Activated CD4-positive, alpha-beta T cell treated with anti-CD3 and anti-CD28 coated beads, Interleukin-2, amount 10 ng/mL, durations not matched to agents 24 days and 14 days (primary cell): ENCODE measurements around the gene MRTFB. TPM values are rescaled to one million over a fixed set of nuclear protein-coding genes. Genes with fewer than 3 reads are reported as not detected.

Experiments used
- DNase-seq: peaks from one replicate; pipeline ENCODE4 v3.0.0; 2022
- H3K27ac Mint-ChIP-seq: one replicate; pipeline ENCODE4 v1.8.0; 2022; ENCODE audit warnings: mild to moderate bottlenecking, mixed read lengths
- H3K27me3 Mint-ChIP-seq: one replicate; pipeline ENCODE4 v1.8.0; 2022; ENCODE audit warnings: mixed read lengths
- H3K36me3 Mint-ChIP-seq: one replicate; pipeline ENCODE4 v1.8.0; 2022; ENCODE audit warnings: low read depth, mild to moderate bottlenecking, mixed read lengths
- H3K4me1 Mint-ChIP-seq: one replicate; pipeline ENCODE4 v1.8.0; 2021; ENCODE audit warnings: mixed read lengths
- H3K4me3 Mint-ChIP-seq: one replicate; pipeline ENCODE4 v1.8.0; 2022; ENCODE audit warnings: mild to moderate bottlenecking, moderate library complexity, mixed read lengths
- H3K9me3 Mint-ChIP-seq: one replicate; pipeline ENCODE4 v1.8.0; 2021; ENCODE audit warnings: mixed read lengths
- intact Hi-C: fragments of 100-400 bp; cut with micrococcal nuclease; formaldehyde crosslinking; loops from one replicate; pipeline ENCODE4 v1.15.1; 2023
- total RNA-seq: library from RNA; stranded (reverse); gene quantifications from 2 replicates; pipeline ENCODE4 v1.2.3, GENCODE V29; 2022

The MRTFB gene
- total RNA-seq, 1 donor from 2014 or later: 15.0 TPM

- no peaks in the 10 kb centered on the region for H3K36me3 Mint-ChIP-seq
Measured at GRCh38 chr16:14105760-14106375, 34.7 kb downstream of the MRTFB start.

DNA sequence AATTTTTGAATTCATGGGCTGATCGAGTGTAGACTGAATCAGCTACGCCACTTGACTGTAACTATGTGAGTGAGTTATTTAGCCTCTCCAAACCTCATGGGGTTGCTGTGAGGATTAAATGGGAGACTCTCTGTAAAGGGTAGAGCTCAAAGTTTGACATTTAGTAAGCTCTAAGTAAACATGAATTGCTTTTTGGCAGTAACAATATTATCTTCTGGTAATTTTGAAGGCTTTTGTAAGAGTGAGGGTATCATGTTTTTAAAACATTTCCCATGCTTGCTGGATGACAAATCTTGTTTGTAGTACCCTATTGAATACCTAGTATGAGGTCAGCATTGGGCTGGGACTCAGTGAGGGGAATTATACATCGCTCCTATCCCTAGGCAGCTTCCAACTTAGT lies 35.3 kb downstream of the MRTFB start:
- Mint-ChIP-seq H3K27ac (no peak overlapping the region), H3K9me3 (no peaks in the 10 kb centered on the region), H3K4me1 (peaks cover 5% of the 10 kb centered on the region), H3K4me3 (no peak overlapping the region), H3K36me3 (no peaks in the 10 kb centered on the region), H3K27me3 (no peaks in the 10 kb centered on the region)
- DNase-seq: no peak
- intact Hi-C loops: no loop called here

More at GRCh38 chr16:14105760-14106375, 34.7 kb downstream of the MRTFB start:
- intact Hi-C loops: no loop called here
- peaks cover 7% of the 10 kb centered on the region for H3K4me1 Mint-ChIP-seq
- H3K4me3 Mint-ChIP-seq: no peak overlapping the region
- DNase-seq: no peak
- H3K27me3 Mint-ChIP-seq: no peaks in the 10 kb centered on the region
- no peak overlapping the region for H3K27ac Mint-ChIP-seq
- no peaks in the 10 kb centered on the region for H3K9me3 Mint-ChIP-seq

DNA sequence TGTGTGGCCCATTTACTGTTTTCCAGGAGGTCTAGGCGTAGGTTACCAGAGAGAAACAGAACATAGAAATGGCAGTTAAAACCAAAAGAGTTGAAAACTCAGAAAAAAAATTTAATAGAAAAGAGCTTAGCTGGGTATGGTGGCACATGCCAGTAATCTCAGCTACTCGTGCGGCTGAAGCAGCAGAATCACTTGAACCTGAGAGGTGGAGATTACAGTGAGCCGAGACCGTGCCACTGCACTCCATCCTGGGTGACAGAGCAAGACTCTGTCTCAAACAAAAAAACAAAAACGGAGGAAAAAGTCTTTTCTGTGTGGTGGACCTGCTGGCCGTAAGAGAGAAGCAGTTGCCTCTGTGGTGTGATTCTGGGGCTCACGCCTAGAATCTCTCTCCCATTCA lies 35.8 kb downstream of the MRTFB start:
- Mint-ChIP-seq H3K27ac (no peak overlapping the region), H3K27me3 (no peaks in the 10 kb centered on the region), H3K36me3 (no peaks in the 10 kb centered on the region), H3K4me1 (peaks cover 5% of the 10 kb centered on the region), H3K4me3 (no peak overlapping the region), H3K9me3 (no peaks in the 10 kb centered on the region)
- intact Hi-C loops: no loop called here
- DNase-seq: no peak

DNA sequence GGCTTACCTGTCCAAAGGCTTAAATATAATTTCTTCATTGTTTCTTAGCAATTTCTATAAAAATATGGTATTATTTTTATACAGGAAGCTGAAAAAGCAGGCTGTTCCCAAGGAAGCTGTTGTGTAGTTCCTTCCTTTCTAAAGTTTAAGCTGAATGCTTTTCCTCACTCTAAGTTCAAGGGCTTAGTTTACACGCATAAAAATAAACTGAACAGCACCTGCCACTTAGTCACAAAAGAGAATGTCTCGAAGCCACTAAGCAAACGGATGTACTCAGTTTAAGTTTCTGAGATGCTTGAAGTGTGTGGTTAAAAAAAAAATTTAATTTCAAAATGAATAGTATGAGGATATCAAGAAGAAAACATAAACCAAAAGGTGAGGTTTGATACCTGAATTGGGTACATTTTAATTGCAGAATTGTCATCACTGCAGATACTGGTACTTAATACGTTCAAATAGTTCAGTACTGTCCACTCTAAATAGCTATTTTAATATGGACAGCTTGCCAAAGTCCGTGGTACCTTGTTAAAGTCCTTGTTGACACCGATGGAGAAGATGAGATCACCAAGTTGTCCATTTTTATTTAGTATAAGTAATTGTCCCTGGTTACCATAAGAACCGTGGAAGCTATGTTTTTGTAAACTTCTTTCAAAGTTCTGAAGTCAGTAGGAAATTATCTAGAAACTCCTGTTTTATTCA lies 38.1 kb downstream of the MRTFB start:
- H3K9me3 Mint-ChIP-seq: no peaks in the 10 kb centered on the region
- H3K27ac Mint-ChIP-seq: no peak overlapping the region
- no peak overlapping the region for H3K4me3 Mint-ChIP-seq
- peaks cover 6% of the 10 kb centered on the region for H3K4me1 Mint-ChIP-seq
- DNase-seq: no peak
- H3K27me3 Mint-ChIP-seq: no peaks in the 10 kb centered on the region
- no peaks in the 10 kb centered on the region for H3K36me3 Mint-ChIP-seq
- intact Hi-C loops: no loop called here

- Mint-ChIP-seq H3K36me3 (no peaks in the 10 kb centered on the region), H3K27ac (no peak overlapping the region), H3K4me3 (no peak overlapping the region), H3K27me3 (no peaks in the 10 kb centered on the region), H3K9me3 (no peaks in the 10 kb centered on the region), H3K4me1 (peaks cover 6% of the 10 kb centered on the region)
- no peak for DNase-seq
- intact Hi-C loops: no loop called here
Measured at GRCh38 chr16:14109782-14110727, 38.9 kb downstream of the MRTFB start.

DNA sequence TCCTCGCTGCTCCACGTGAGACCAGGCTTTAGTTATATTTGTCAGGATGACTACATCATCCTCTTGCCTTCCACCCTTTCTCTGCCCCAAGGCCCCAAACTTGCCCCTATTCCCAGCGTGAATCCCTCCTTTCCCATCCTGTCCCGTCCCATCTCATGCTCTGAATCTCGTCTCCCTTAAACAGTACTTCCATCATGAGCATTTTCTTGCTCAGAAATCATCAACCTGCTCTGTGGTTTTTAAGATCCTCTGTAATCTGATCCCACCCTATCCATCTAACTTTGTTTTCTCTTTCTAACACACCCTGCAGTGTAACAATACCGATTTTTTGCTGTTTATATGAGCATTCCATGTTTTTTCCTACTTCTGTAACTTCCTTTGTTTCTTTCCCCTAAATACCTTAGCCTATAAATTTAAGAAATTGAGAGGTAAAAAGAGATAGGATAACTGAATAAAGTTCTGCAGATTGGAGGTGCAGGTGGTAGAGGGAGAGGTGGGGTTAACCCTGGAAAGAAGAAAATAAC lies 39.7 kb downstream of the MRTFB start:
- no peaks in the 10 kb centered on the region for H3K36me3 Mint-ChIP-seq
- no peak overlapping the region for H3K27ac Mint-ChIP-seq
- H3K9me3 Mint-ChIP-seq: no peaks in the 10 kb centered on the region
- H3K4me3 Mint-ChIP-seq: no peak overlapping the region
- no peak for DNase-seq
- peaks cover 6% of the 10 kb centered on the region for H3K4me1 Mint-ChIP-seq
- intact Hi-C loops: no loop called here
- H3K27me3 Mint-ChIP-seq: no peaks in the 10 kb centered on the region

GRCh38 chr16:14111713-14112538 lies 40.8 kb downstream of the MRTFB start:
- Mint-ChIP-seq H3K4me3 (no peak overlapping the region), H3K4me1 (peaks cover 6% of the 10 kb centered on the region), H3K27ac (no peak overlapping the region), H3K36me3 (no peaks in the 10 kb centered on the region), H3K9me3 (no peaks in the 10 kb centered on the region), H3K27me3 (no peaks in the 10 kb centered on the region)
- no peak for DNase-seq
- intact Hi-C loops: no loop called here

- Mint-ChIP-seq H3K27ac (no peak overlapping the region), H3K4me1 (peaks cover 6% of the 10 kb centered on the region)
Measured at GRCh38 chr16:14112539-14112856, 41.4 kb downstream of the MRTFB start.

DNA sequence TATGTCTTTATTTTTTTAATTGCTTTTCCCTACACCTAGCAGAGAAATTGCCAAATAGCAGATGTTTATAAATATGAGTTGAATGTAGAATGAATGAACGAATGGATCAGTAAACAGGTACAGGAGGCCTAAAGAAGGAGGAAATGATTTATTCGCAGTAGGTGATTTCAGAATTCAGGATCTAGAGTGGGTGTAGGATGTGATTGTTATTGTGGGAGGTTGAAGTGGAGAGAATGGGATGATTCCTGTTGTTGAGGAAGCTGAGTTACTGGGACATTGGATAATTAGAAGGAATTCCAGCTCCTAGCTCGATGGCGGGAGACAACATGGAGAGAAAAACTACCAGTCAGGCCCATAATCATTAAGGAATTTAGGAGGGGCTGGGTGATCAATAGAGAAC lies 42.2 kb downstream of the MRTFB start:
- peaks cover 6% of the 10 kb centered on the region for H3K4me1 Mint-ChIP-seq
- intact Hi-C loops: no loop called here

More at GRCh38 chr16:14112539-14112856, 41.4 kb downstream of the MRTFB start:
- Mint-ChIP-seq H3K9me3 (no peaks in the 10 kb centered on the region), H3K27me3 (no peaks in the 10 kb centered on the region), H3K4me3 (no peak overlapping the region), H3K36me3 (no peaks in the 10 kb centered on the region)
- intact Hi-C loops: no loop called here
- no peak for DNase-seq

GRCh38 chr16:14117051-14117450 lies 45.9 kb downstream of the MRTFB start:
- Mint-ChIP-seq H3K36me3 (no peaks in the 10 kb centered on the region), H3K27ac (no peak overlapping the region), H3K4me3 (no peak overlapping the region), H3K4me1 (peaks cover 2% of the 10 kb centered on the region), H3K27me3 (no peaks in the 10 kb centered on the region), H3K9me3 (peaks cover 4% of the 10 kb centered on the region)
- no peak for DNase-seq
- intact Hi-C loops: no loop called here

More for the DNA sequence above, 42.2 kb downstream of the MRTFB start:
- Mint-ChIP-seq H3K9me3 (no peaks in the 10 kb centered on the region), H3K27me3 (no peaks in the 10 kb centered on the region), H3K27ac (no peak overlapping the region), H3K36me3 (no peaks in the 10 kb centered on the region), H3K4me3 (no peak overlapping the region)
- no peak for DNase-seq

GRCh38 chr16:14119799-14120198 lies 48.7 kb downstream of the MRTFB start:
- intact Hi-C loops: no loop called here
- Mint-ChIP-seq H3K27me3 (no peaks in the 10 kb centered on the region), H3K9me3 (peaks cover 4% of the 10 kb centered on the region), H3K27ac (no peak overlapping the region), H3K36me3 (no peaks in the 10 kb centered on the region), H3K4me1 (no peaks in the 10 kb centered on the region), H3K4me3 (no peak overlapping the region)
- DNase-seq: no peak

- intact Hi-C loops: no loop called here
- Mint-ChIP-seq H3K9me3 (peaks cover 4% of the 10 kb centered on the region), H3K36me3 (no peaks in the 10 kb centered on the region), H3K4me3 (no peak overlapping the region), H3K4me1 (no peaks in the 10 kb centered on the region), H3K27ac (no peak overlapping the region), H3K27me3 (no peaks in the 10 kb centered on the region)
- DNase-seq: no peak
Measured at GRCh38 chr16:14120335-14120734, 49.2 kb downstream of the MRTFB start.

DNA sequence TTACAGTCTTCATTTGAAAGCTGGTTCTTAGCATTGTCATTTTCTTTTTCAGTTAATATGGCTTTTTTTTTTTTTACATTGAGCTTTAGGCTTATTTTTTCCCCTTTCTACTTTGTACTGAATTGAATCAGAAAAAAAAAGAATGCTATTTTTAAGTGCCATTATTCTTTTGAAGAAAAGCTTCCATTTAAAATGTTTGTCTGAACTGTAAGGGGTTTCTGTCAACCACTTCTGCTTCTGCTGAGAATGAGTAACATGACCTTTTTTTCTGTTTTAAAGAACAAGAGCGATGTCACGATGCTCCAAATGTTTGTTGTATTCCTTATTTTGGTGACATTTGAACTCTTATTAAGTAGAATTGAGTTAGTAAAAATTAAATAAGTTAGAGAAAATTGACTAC lies 50.0 kb downstream of the MRTFB start:
- H3K27me3 Mint-ChIP-seq: no peaks in the 10 kb centered on the region
- no peak for DNase-seq
- H3K9me3 Mint-ChIP-seq: peaks cover 4% of the 10 kb centered on the region
- H3K4me1 Mint-ChIP-seq: no peaks in the 10 kb centered on the region
- intact Hi-C loops: no loop called here
- H3K36me3 Mint-ChIP-seq: no peaks in the 10 kb centered on the region
- no peak overlapping the region for H3K27ac Mint-ChIP-seq
- H3K4me3 Mint-ChIP-seq: no peak overlapping the region
